ENCODE data around the gene PLXNB1.

Gene PLXNB1

GRCh38 chr3:48415251-48415953 lies 14.5 kb downstream of the PLXNB1 start:
- no peak overlapping the region for H3K9ac ChIP-seq

GRCh38 chr3:48414376-48415250 lies 15.3 kb downstream of the PLXNB1 start:
- no peak overlapping the region for H3K9ac ChIP-seq
- no peak overlapping the region for H3K27ac ChIP-seq
- H3K36me3 ChIP-seq (ENCODE audit: control insufficient read depth, insufficient read depth, low read length), result no peaks in the 10 kb centered on the region

More at GRCh38 chr3:48415251-48415953, 14.5 kb downstream of the PLXNB1 start:
- Histone ChIP-seq H3K27me3 (ENCODE audit: control insufficient read depth, insufficient read depth, low read length) (no peaks in the 10 kb centered on the region), H3K4me1 (no peaks in the 10 kb centered on the region), H3K4me2 (ENCODE audit: low read length) (no peak overlapping the region), H3K36me3 (ENCODE audit: control insufficient read depth, insufficient read depth, low read length) (no peaks in the 10 kb centered on the region), H3K9me3 (ENCODE audit: control insufficient read depth, low read length) (no peaks in the 10 kb centered on the region), H3K4me3 (ENCODE audit: low read depth, low read length) (no peak overlapping the region), H3K27ac (no peak overlapping the region), H2AFZ (no peak overlapping the region), H3K79me2 (no peaks in the 10 kb centered on the region)
- no peak for TF ChIP-seq CTCF (IDR thresholded peaks at IDR 0.05)

GRCh38 chr3:48413611-48414010 lies 16.3 kb downstream of the PLXNB1 start:
- no peak overlapping the region for H3K4me3 ChIP-seq (ENCODE audit: low read depth, low read length)
- H3K4me1 ChIP-seq, result no peaks in the 10 kb centered on the region
- no peak overlapping the region for H3K9ac ChIP-seq
- no peak overlapping the region for H3K27ac ChIP-seq
- H3K36me3 ChIP-seq (ENCODE audit: control insufficient read depth, insufficient read depth, low read length), result no peaks in the 10 kb centered on the region
- no peak overlapping the region for H3K4me2 ChIP-seq (ENCODE audit: low read length)
- H3K79me2 ChIP-seq, result no peaks in the 10 kb centered on the region
- no peaks in the 10 kb centered on the region for H3K27me3 ChIP-seq (ENCODE audit: control insufficient read depth, insufficient read depth, low read length)
- H3K9me3 ChIP-seq (ENCODE audit: control insufficient read depth, low read length), result no peaks in the 10 kb centered on the region
- no peak for TF ChIP-seq CTCF (IDR thresholded peaks at IDR 0.05)
- H2AFZ ChIP-seq, result no peak overlapping the region

More at GRCh38 chr3:48414376-48415250, 15.3 kb downstream of the PLXNB1 start:
- Histone ChIP-seq H3K4me2 (ENCODE audit: low read length) (no peak overlapping the region), H3K4me1 (no peaks in the 10 kb centered on the region), H3K4me3 (ENCODE audit: low read depth, low read length) (no peak overlapping the region), H3K9me3 (ENCODE audit: control insufficient read depth, low read length) (no peaks in the 10 kb centered on the region), H3K27me3 (ENCODE audit: control insufficient read depth, insufficient read depth, low read length) (no peaks in the 10 kb centered on the region), H3K79me2 (no peaks in the 10 kb centered on the region), H2AFZ (no peak overlapping the region)
- no peak for TF ChIP-seq CTCF (IDR thresholded peaks at IDR 0.05)

- no peaks in the 10 kb centered on the region for H3K4me1 ChIP-seq
- TF ChIP-seq CTCF (IDR thresholded peaks at IDR 0.05), result no peak
- no peaks in the 10 kb centered on the region for H3K79me2 ChIP-seq
- no peak overlapping the region for H3K27ac ChIP-seq
- no peak overlapping the region for H3K4me2 ChIP-seq (ENCODE audit: low read length)
- no peak overlapping the region for H3K4me3 ChIP-seq (ENCODE audit: low read depth, low read length)
- H3K27me3 ChIP-seq (ENCODE audit: control insufficient read depth, insufficient read depth, low read length), result no peaks in the 10 kb centered on the region
- H2AFZ ChIP-seq, result no peak overlapping the region
- no peak overlapping the region for H3K9ac ChIP-seq
- H3K9me3 ChIP-seq (ENCODE audit: control insufficient read depth, low read length), result no peaks in the 10 kb centered on the region
- H3K36me3 ChIP-seq (ENCODE audit: control insufficient read depth, insufficient read depth, low read length), result no peaks in the 10 kb centered on the region
Measured at GRCh38 chr3:48413086-48413485, 16.8 kb downstream of the PLXNB1 start.

All from parathyroid adenoma (tissue), 2 donors.